GM12878 (cell line): Measurements from ENCODE around the gene TRIM41. TPM values are rescaled to one million over a fixed set of nuclear protein-coding genes. Genes with fewer than 3 reads are reported as not detected.

Experiments
- ATF3 ChIP-seq: IDR thresholded peaks from 2 replicates; pipeline ENCODE4 v1.6.1; 2011; ENCODE audit warnings: low read depth, mild to moderate bottlenecking, low read length, moderate library complexity, borderline replicate concordance; ENCODE audit errors: extremely low read depth
- BMI1 ChIP-seq: fragments of 450-650 bp; IDR thresholded peaks from 2 replicates; pipeline ENCODE4 v1.6.1; 2016; ENCODE audit warnings: mild to moderate bottlenecking, moderate library complexity, borderline replicate concordance
- CEBPZ ChIP-seq: fragments of 150-350 bp; IDR thresholded peaks from 2 replicates; pipeline ENCODE4 v1.6.1; 2016; ENCODE audit warnings: low read depth, low read length
- CREM ChIP-seq: IDR thresholded peaks from 2 replicates; pipeline ENCODE4 v1.6.1; 2014; ENCODE audit warnings: antibody characterized with exemption, low read depth
- GABPA ChIP-seq: IDR thresholded peaks from 2 replicates; pipeline ENCODE4 v1.6.1; 2014; ENCODE audit warnings: antibody characterized with exemption, low read depth, mild to moderate bottlenecking, inconsistent platforms
- MEF2A ChIP-seq: IDR thresholded peaks from 2 replicates; pipeline ENCODE4 v1.6.1; 2011; ENCODE audit warnings: low read depth, mild to moderate bottlenecking, low read length, moderate library complexity; ENCODE audit not compliant: insufficient read depth
- NFYA ChIP-seq: IDR thresholded peaks from 2 replicates; pipeline ENCODE4 v1.6.1; 2011; ENCODE audit warnings: low read depth, mild to moderate bottlenecking, low read length, improper control_type of control experiment, borderline replicate concordance
- PAX8 ChIP-seq: fragments of 450-650 bp; IDR thresholded peaks from 2 replicates; pipeline ENCODE4 v1.6.1; 2017; ENCODE audit warnings: mild to moderate bottlenecking, moderate library complexity
- POLR2AphosphoS2 ChIP-seq: IDR thresholded peaks from 2 replicates; pipeline ENCODE4 v1.6.1; 2011; ENCODE audit warnings: low read depth, mild to moderate bottlenecking, low read length, improper control_type of control experiment, moderate library complexity
- SKIL ChIP-seq: fragments of 450-650 bp; IDR thresholded peaks from 2 replicates; pipeline ENCODE4 v1.6.1; 2017; ENCODE audit warnings: mild to moderate bottlenecking, low read depth, inconsistent platforms; ENCODE audit not compliant: poor library complexity, severe bottlenecking
- SREBF2 ChIP-seq: IDR thresholded peaks from 2 replicates; pipeline ENCODE4 v1.6.1; 2012; ENCODE audit warnings: mild to moderate bottlenecking, low read length
- TCF3 ChIP-seq: IDR thresholded peaks from 2 replicates; pipeline ENCODE4 v1.6.1; 2012; ENCODE audit warnings: low read depth, mild to moderate bottlenecking, low read length, borderline replicate concordance; ENCODE audit not compliant: insufficient read depth
- ZNF274 ChIP-seq: IDR thresholded peaks from one replicate; pipeline ENCODE4 v1.8.0; 2011; ENCODE audit not compliant: insufficient read length, insufficient read depth
- ZSCAN29 ChIP-seq: fragments of 450-650 bp; IDR thresholded peaks from 2 replicates; pipeline ENCODE4 v1.6.1; 2017; ENCODE audit warnings: mild to moderate bottlenecking, moderate library complexity
- polyA plus RNA-seq, 11 experiments: library from polyadenylated mRNA; depleted of rRNA in 4 of 11; unstranded in 6 of 11; stranded (reverse) in 5 of 11; fragments of >200 nt; fragmentation: Nextera tagmentation in 4 of 11; fragmentation: Illumina TruSeq in 1 of 11; extraction: Ambion mirVana in 4 of 11; extraction: Trizol in 1 of 11; gene quantifications; 1 replicate in 1 of 11; 2 replicates in 10 of 11; pipeline versions ENCODE4 v1.2.1 to v1.2.3, GENCODE V29; 2011 to 2016; ENCODE audit warnings: inconsistent platforms in 2 of 11, missing spikeins in 2 of 11, low read depth in 1 of 11
- total RNA-seq, 4 experiments: library from RNA; depleted of rRNA in 3 of 4; stranded (reverse); fragments of >200 nt in 3 of 4; fragmentation: Illumina TruSeq in 1 of 4; extraction: Trizol in 1 of 4; gene quantifications; 2 replicates each; pipeline versions ENCODE4 v1.2.1 to v1.2.3, GENCODE V29; 2013 to 2021

The TRIM41 gene
- total and polyA plus RNA-seq, 10 of the 15 experiments (the other 5 are each of a cell fraction or from before 2014, with no cell fraction given), result 1.0 to 28.9 (median 10.6) TPM

- TF ChIP-seq TCF3 (no peak), ZNF274 (no peak), PAX8 (no peak), NFYA (no peak), CREM (peak; percentile 60), SREBF2 (peak; percentile 84), CEBPZ (no peak), GABPA (peak; percentile 34; the same call in 1 of the 2 replicates), MEF2A (no peak; the same call in 1 of the 2 replicates), ATF3 (no peak), ZSCAN29 (peak; percentile 70; the same call in 1 of the 2 replicates), POLR2AphosphoS2 (no peak), SKIL (peak; percentile 74), BMI1 (no peak)
Measured at GRCh38 chr5:181173420-181174342, 49.4 kb upstream of the TRIM41 start (continued).
